NCI-H2107 (cell line): ENCODE measurements around the gene NAT14.

ENCODE experiments used
- DNase-seq: peaks from one replicate; lab custom pipeline; 2025; lab: John Stamatoyannopoulos, UW

The NAT14 gene

DNA sequence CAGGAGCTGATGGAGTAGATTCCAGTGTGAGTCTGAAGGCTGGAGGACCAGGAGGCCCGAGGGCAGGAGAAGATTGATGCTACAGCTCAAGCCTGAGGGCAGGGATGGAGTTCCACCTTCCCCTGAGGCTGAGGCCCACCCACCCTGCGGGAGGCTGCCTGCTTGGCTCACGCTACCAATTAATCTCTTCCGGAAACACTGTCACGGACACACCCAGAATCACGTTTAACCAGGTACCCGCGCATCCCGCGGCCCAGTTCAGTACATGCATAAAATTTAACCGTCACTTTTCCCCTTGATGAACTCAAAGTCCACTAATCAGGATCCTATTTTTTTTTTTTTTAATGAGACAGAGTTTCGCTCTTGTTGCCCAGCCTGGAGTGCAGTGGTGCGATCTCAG is 13.7 kb upstream of the NAT14 start:
- DNase-seq: no peak

DNA sequence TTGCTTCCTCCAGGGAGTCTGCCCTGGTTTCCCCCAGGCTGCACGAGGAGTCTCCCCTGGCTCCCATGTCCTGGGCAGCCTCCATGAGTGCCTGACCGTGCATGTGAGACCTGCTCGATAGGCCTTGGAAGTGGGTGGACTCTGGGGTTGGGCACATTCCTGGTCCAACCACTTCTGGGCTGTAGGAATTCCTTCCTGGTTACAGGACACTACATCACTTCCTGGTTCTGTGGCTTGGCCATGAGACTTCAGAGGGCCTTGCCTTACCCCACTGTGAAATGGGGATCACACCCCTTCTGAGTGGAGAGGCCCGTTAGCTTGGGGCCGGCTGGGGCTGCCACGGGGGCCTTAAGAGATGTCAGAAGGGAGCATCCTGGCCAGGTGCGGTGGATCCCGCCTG is 12.5 kb upstream of the NAT14 start:
- no peak for DNase-seq

DNA sequence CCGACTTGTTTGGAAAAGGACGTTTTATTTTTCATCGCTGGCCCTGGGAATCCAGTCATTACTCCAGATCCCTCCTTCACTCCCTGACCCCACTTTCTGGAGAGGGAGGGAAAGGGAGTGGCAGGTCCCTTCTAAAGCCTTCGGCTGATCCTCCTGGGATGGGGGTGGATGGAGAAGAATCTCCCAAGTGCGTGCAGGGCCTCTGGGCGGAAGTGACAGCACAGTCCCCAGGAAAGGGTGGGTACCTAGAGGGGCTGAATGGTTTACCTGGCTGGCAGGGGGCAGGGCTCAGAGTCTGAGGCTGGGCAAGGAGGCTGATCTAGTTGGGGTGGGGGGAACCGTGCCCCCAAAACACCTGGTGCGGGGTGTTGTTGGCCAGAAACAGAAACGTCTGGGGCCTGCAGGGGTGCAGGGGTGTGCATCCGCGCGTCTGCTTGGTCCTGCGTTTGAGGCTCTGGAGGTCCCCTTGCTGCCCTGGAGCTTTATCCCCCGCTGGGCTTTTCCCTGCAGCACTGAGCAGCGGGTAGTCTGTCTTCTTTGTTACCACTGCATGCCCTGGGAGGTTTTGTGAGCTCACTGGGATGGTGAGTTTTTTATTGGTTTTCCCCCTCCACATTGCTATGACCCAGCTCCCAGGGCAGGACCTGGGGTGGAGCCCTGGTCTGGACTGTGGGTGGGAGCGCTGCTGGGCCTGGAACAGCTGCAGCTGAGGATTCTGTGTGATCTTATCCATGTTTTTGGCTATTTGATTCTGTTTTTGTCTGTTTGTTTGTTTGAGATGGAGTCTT is 11.6 kb upstream of the NAT14 start:
- DNase-seq: no peak

DNA sequence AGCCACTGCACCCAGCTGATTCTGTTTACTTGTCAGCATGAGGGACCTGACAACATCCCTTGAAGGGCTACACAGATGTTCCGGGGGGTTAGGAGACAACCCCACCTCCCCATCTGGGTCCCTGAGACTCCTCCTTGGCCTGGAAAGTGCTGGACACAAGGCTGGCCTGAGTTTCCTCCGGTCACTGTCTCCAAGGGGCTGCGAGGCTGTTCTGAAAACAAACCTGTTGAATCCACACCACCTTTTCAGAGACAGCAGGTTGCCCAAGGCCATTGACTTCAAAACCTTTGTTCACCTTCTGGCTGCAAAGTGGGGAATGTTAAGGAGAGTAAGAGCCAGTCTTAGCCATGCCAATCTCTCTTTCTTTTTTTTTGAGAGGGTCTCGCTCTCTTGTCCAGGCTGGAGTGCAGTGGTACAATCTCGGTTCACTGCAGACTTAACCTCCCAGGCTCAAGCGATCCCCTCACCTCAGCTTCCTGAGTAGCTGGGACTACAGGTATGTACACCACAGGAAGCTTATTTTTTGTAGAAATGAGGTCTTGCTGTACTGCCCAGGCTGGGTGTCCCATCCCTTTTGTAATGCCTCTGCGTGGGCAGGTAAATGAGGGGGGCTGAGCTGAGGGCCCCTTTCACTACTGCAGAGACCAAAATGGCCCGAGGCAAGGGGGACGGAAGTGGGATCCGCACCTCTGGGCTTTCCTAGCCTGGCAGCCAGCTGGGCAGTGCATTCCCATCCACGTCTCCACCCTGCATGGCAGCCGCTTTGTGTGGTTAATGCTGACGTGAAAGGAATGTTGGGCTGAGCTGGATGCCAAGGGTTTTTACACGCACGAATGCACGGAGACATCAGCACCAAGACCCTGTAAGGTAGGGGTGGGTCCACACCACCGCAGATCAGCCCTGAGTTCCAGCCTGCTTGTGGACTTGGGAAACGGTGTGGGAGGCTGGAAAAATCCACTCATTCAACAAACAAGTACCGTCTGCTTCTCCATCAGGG is 10.4 kb upstream of the NAT14 start:
- no peak for DNase-seq

DNA sequence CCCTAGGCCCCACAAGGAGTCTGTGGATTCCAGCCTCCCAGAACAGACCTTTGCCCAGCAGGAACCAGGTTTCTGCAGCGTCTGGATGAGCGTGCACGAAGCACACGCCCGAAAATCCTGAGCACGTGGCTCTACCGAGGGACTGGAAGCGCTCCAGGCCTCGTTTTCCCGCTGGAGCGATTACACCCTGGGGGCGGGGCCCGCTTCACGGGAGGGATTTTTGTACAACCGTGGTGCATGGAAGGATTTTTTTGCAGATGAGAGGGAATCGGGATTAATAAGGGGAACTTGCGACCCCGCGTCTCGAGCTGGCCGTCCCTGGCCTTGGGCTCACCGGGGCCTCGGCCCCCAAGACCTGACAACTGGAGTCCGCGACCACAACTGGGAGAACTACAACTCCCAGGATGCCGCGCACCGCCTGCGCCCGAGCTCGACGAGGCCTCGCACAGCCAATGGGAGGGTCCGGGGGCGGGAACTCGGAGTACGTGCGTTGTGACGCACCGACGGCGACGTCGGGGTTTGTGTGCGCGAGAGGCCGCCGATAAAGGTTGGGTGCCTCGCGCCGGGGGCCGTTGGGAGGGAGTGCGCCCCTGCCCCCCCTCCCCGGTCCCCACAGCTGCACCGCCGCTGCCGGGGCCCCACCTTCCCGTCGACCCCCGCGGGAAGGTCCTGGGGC is 8.8 kb upstream of the NAT14 start, which contains the start of gene ZNF628:
Gene ZNF628 (plus strand): TSS at position 518 of the 676 bp plus-strand sequence. CDS start 3,294 bp downstream, outside the sequence.
- peak; percentile 94 for DNase-seq

DNA sequence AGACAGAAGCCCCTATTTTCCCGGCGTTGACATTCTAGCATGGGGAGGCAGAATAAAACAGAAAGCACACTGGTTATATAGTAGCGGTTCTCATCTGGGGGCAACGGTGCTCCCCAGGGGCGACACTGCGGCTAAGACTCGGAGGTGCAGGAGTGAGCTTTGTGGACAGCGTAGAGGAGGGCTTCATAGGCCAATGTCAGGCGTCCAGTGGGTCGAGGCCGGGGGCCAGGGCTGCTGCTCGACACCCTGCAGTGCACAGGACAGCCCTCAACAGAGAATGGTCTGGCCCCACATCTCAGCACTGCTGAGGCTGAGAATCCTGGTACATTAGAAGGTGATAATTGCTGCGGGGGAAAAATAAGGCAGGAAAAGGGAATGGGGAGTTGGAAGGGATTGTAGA is 7.1 kb upstream of the NAT14 start:
- no peak for DNase-seq

DNA sequence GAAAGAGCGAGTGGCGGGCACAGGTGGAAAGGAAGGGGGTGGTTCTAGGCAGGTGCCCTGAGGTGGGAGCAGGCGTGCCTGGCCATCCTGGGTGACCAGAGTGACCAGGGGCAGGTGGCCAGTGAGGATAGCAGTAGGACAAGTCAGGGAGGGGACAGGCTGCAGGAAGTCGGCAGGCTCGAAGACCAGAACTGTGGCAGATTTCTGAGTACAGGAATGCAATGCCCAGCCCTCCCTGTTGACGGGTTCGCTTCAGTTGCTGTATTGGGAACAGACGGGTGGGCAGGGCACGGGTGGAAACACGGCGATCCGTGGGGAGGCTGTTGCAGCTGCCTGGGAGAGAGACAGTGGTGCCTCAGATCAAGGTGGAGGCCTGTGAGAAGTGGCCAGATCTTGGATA is 6.6 kb upstream of the NAT14 start:
- no peak for DNase-seq

DNA sequence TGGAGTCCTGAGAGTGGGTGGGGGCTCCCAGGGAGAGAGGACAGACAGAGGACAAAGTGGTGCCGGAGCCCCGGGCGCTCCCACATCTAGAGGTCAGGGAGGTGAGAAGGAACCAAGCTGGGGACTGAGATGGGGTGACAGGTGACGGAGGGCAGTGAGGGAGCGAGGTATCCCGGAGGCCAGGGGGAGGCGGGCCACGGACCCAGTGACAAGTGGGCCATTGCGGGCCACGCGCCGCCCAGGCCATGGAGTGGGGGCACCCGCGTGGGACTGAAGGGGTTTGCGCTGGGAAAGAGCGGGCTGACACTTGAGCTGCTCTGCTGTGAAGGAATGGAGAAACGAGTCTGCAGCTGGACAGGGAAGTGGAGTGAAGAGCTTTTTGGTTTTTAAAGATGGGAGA is 5.9 kb upstream of the NAT14 start:
- no peak for DNase-seq

DNA sequence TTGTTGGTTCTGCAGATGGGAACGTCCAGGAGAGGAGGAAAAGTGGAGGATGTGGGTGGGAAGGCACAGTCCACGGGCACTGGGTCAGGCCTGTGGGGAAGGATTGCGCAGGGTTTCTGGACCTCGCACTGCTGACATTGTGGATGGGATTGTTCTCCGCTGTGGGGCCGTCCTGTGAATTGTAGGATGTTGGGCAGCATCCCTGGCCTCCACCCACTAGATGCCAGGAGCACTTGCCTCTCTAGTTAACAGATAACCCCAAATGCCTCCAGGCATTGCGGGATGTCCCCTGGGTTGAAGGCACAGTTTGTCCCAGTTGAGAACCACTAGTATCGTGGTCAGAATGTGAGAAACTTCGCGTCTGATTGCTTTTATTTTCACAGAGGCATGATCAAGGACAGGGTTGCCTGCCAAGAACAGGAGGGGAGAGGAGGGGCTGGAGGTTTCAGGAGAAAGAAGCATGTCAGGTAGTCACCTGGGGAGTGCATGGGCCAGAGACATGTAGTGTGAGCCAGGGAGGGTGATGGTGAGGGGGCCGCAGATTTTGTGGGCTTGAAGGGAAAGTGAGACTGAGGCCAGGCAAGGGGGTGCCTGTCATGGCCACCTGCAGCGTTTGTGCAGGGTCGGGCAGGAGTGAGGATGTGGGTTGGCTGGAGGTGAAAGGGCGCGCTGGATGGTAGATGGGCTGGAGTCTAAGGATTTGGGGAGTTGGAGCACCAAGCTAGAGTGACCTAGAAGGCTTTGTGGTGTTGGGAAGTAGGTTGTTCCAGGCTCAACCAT is 5.3 kb upstream of the NAT14 start:
- no peak for DNase-seq

DNA sequence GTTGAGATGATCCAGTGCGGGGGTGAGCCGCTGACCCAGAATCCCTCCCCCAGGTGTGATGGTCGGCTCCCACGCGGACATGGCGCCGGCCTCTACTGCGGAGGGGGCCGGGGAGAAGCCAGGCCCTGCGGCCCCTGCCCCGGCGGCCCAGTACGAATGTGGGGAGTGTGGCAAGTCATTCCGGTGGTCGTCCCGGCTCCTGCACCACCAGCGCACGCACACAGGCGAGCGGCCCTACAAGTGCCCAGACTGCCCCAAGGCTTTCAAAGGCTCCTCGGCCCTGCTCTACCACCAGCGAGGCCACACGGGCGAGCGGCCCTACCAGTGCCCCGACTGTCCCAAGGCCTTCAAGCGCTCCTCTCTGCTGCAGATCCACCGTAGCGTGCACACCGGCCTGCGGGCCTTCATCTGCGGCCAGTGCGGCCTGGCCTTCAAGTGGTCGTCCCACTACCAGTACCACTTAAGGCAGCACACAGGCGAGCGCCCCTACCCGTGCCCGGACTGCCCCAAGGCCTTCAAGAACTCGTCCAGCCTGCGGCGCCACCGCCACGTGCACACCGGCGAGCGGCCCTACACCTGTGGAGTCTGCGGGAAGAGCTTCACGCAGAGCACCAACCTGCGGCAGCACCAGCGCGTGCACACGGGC is 3.7 kb upstream of the NAT14 start:
- DNase-seq: no peak

DNA sequence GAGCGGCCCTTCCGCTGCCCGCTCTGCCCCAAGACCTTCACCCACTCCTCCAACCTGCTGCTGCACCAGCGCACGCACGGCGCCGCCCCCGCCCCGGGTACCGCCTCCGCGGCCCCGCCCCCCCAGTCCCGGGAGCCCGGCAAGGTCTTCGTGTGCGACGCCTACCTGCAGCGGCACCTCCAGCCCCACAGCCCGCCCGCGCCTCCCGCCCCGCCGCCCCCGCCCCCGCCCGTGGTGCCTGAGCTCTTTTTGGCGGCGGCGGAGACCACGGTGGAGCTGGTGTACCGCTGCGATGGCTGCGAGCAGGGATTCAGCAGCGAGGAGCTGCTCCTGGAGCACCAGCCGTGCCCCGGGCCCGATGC is 3.2 kb upstream of the NAT14 start:
- DNase-seq: no peak

DNA sequence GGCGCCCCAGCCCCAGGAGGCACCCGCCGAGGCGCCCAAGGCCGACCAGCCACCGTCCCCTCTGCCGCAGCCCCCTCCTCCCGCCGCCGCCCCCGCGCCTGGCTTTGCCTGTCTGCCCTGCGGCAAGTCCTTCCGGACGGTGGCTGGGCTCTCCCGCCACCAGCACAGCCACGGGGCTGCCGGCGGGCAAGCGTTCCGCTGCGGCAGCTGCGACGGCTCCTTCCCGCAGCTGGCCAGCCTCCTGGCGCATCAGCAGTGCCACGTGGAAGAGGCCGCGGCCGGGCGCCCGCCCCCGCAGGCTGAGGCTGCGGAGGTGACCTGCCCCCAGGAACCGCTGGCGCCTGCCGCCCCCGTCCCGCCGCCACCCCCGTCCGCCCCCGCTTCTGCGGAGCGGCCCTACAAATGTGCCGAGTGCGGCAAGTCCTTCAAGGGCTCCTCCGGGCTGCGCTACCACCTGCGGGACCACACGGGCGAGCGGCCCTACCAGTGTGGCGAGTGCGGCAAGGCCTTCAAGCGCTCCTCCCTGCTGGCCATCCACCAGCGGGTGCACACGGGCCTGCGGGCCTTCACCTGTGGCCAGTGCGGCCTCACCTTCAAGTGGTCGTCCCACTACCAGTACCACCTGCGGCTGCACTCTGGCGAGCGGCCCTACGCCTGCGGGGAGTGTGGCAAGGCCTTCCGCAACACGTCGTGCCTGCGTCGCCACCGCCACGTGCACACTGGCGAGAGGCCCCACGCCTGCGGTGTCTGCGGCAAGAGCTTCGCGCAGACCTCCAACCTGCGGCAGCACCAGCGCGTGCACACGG is 2.6 kb upstream of the NAT14 start:
- no peak for DNase-seq

DNA sequence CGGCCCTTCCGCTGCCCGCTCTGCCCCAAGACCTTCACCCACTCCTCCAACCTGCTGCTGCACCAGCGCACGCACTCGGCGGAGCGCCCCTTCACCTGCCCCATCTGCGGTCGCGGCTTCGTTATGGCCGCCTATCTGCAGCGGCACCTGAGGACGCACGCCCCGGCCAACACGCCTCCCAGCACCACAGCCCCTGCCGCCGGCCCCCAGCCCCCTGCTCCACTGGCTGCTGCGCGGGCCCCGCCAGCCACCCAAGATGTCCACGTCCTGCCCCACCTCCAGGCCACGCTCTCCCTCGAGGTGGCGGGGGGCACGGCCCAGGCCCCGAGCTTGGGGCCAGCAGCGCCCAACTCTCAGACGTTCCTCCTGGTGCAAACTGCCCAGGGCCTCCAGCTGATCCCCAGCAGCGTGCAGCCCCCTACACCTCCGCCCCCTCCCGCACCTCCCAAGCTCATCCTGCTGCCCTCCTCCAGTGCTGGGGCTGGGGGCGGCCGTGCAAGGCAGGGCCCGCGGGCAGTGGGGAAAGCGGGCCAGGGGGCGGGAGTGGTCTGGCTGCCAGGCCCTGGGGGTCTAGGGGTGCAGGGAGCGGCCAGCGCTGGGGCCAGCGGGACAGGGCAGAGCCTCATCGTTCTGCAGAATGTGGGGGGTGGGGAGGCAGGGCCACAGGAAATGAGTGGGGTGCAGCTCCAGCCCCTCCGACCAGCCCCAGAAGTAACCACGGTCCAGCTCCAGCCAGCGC is 1.9 kb upstream of the NAT14 start:
- DNase-seq: no peak

DNA sequence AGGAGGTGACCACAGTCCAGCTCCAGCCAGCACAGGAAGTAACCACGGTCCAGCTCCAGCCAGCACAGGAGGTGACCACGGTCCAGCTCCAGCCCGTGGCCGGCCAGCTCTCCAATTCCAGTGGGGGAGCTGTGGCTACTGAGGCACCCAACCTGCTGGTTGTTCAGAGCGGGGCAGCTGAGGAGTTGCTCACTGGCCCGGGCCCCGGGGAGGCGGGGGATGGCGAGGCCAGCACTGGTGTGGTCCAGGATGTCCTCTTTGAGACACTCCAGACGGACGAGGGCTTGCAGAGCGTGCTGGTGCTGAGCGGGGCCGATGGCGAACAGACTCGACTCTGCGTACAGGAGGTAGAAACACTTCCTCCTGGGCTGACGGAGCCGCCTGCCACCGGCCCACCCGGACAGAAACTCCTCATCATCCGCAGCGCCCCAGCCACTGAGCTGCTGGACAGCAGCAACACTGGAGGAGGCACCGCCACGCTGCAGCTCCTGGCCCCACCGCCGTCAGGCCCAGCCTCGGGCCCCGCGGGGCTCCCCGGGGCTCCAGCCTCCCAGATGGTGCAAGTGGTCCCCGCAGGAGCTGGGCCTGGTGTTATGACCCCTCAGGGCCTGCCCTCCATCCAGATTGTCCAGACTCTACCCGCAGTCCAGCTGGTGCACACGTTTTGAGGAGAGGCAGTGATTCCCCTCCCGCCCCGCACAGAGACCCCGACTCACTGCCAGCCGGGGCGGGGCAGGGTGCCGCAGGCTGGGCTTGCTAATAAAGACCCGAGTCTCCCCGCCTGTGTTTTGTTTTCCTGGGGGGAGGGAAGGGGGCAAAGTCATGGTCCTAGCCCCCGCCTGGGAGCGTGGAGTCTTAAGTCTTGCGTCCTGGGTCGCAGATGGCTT is 1.0 kb upstream of the NAT14 start:
- DNase-seq: no peak

DNA sequence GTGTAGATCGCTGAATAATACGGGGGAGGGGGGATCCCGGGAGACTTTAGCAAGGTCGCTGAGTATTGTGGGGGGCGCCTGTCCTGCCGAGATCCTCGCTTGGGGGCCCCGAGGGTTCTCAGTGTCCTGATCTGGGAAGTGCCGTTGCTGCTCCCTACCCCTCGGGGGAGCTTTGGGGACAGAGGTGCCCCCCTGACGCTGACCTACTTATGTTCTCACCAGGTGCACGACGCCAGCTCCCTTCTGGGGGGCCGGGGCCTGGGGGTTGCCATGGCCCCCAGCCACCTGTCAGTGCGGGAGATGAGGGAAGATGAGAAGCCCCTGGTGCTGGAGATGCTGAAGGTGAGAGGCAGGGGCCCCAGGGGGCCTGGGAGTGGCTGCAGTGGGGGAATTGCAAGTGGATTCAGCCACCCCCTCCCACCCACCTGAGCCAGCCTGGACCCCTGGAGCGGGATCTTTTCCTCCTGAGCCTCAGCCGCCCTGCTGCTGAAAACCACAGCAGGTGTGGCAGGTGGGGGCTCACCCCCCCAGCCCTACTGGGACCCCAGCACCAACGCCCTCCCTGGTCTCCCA is 537 bp downstream of the NAT14 start:
- DNase-seq: peak; percentile 40

DNA sequence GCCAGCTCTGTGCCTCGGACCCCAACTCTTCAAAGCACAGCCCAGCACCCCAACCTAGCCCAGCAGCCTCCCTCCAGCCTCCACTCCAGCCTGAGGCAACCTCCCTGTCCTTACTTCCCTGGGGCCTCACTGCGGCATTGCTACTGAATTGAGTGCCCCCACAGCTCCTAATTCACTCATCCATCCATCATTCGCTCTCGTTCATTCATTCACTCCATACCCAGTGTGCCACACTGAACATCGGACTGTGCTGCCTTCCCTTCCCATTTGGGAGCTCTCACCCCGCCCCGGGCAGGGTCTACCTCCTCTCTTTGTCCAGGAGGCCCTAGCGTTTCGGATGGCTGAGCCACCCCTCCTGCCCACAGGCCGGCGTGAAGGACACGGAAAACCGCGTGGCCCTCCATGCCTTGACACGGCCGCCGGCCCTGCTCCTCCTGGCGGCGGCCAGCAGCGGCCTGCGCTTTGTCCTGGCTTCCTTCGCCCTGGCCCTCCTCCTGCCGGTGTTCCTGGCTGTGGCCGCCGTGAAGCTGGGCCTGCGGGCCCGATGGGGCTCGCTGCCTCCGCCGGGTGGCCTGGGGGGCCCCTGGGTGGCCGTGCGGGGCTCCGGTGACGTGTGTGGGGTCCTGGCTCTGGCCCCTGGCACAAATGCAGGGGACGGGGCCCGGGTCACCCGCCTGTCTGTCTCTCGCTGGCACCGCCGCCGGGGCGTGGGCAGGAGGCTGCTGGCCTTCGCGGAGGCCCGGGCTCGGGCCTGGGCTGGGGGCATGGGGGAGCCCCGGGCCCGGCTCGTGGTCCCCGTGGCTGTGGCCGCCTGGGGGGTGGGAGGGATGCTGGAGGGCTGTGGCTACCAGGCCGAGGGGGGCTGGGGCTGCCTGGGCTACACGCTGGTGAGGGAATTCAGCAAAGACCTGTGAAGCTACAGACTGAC is 1.3 kb downstream of the NAT14 start:
- no peak for DNase-seq
